HAP-1 (cell line): ENCODE results near the gene RBMS1.

ENCODE experiments used
- DNase-seq, 2 experiments: peaks; one replicate each; pipeline ENCODE4 v3.0.0-alpha.2; 2016 to 2020; ENCODE audit warnings: low spot score in 2 of 2
- H3K27me3 ChIP-seq: fragments of 250-450 bp; sonication (Bioruptor Pico); 2 replicates; pipeline ENCODE4 v1.5.1; 2020; ENCODE audit warnings: low read depth, mild to moderate bottlenecking, moderate library complexity
- H3K36me3 ChIP-seq: fragments of 250-450 bp; sonication (Bioruptor Pico); replicated peaks from 2 replicates; pipeline ENCODE4 v1.5.1; 2020; ENCODE audit warnings: mild to moderate bottlenecking
- H3K4me1 ChIP-seq: fragments of 250-450 bp; sonication (Bioruptor Pico); 2 replicates; pipeline ENCODE4 v1.5.1; 2020; ENCODE audit warnings: mild to moderate bottlenecking
- H3K4me3 ChIP-seq: fragments of 250-450 bp; sonication (Bioruptor Pico); 2 replicates; pipeline ENCODE4 v1.5.1; 2020; ENCODE audit warnings: mild to moderate bottlenecking, moderate library complexity
- H3K9me3 ChIP-seq: fragments of 250-450 bp; sonication (Bioruptor Pico); 2 replicates; pipeline ENCODE4 v1.5.1; 2020; ENCODE audit warnings: mild to moderate bottlenecking, moderate library complexity
- in situ Hi-C: fragments of 300-500 bp; cut with MboI; formaldehyde crosslinking; loops from 3 replicates; pipeline ENCODE4 v1.14.3; 2020; ENCODE audit warnings: low sequenced_read_pairs, inconsistent platforms, mixed read lengths

Gene RBMS1

GRCh38 chr2:160493227-160494028 lies at the start of gene RBMS1:
TSS of gene RBMS1 (minus strand) at chr2:160493807. CDS start at chr2:160493363, 444 bp downstream.
- peak; percentile 49 to 74 for DNase-seq
- Histone ChIP-seq H3K4me3 (peak within 1 kb of the TSS; percentile 70), H3K27me3 (no peaks in the 10 kb centered on the region), H3K36me3 (no peaks in the 10 kb centered on the region), H3K4me1 (peaks cover 20% of the 10 kb centered on the region), H3K9me3 (no peaks in the 10 kb centered on the region; the same call in 1 of the 2 replicates)
- in situ Hi-C loops, result no loop called here

GRCh38 chr2:160541745-160542144 lies 48.1 kb upstream of the RBMS1 start:
- in situ Hi-C loops, result no loop called here
- Histone ChIP-seq H3K9me3 (no peaks in the 10 kb centered on the region), H3K36me3 (no peaks in the 10 kb centered on the region), H3K4me1 (no peaks in the 10 kb centered on the region), H3K4me3 (no peak overlapping the region), H3K27me3 (no peaks in the 10 kb centered on the region)
- peak; percentile 38 to 47 for DNase-seq

GRCh38 chr2:160538559-160539355 lies 45.1 kb upstream of the RBMS1 start:
- no peaks in the 10 kb centered on the region for H3K27me3 ChIP-seq
- no peak for DNase-seq
- H3K4me1 ChIP-seq, result no peaks in the 10 kb centered on the region
- no peaks in the 10 kb centered on the region for H3K9me3 ChIP-seq
- H3K36me3 ChIP-seq, result no peaks in the 10 kb centered on the region
- in situ Hi-C loops, result no loop called here
- no peak overlapping the region for H3K4me3 ChIP-seq

GRCh38 chr2:160538115-160538514 lies 44.5 kb upstream of the RBMS1 start:
- in situ Hi-C loops, result no loop called here
- Histone ChIP-seq H3K4me3 (no peak overlapping the region), H3K9me3 (no peaks in the 10 kb centered on the region), H3K36me3 (no peaks in the 10 kb centered on the region), H3K4me1 (no peaks in the 10 kb centered on the region), H3K27me3 (no peaks in the 10 kb centered on the region)
- DNase-seq, result no peak

- H3K4me3 ChIP-seq, result no peak overlapping the region
- in situ Hi-C loops, result no loop called here
- H3K27me3 ChIP-seq, result no peaks in the 10 kb centered on the region
- no peaks in the 10 kb centered on the region for H3K9me3 ChIP-seq
- H3K36me3 ChIP-seq, result no peaks in the 10 kb centered on the region
- H3K4me1 ChIP-seq, result no peaks in the 10 kb centered on the region
- no peak for DNase-seq
These were observed 41.4 kb upstream of the RBMS1 start for GRCh38 chr2:160534996-160535395.

- Histone ChIP-seq H3K27me3 (no peaks in the 10 kb centered on the region), H3K4me3 (no peak overlapping the region), H3K9me3 (no peaks in the 10 kb centered on the region), H3K4me1 (no peaks in the 10 kb centered on the region), H3K36me3 (no peaks in the 10 kb centered on the region)
- no peak for DNase-seq
- in situ Hi-C loops, result no loop called here
These were observed 40.6 kb upstream of the RBMS1 start for GRCh38 chr2:160534249-160534648.

- no peak overlapping the region for H3K4me3 ChIP-seq
- no peaks in the 10 kb centered on the region for H3K4me1 ChIP-seq
- H3K27me3 ChIP-seq, result no peaks in the 10 kb centered on the region
- no peaks in the 10 kb centered on the region for H3K36me3 ChIP-seq
- no peaks in the 10 kb centered on the region for H3K9me3 ChIP-seq
- in situ Hi-C loops, result no loop called here
- DNase-seq, result no peak
These were observed 39.9 kb upstream of the RBMS1 start for GRCh38 chr2:160533482-160533881.

- H3K4me1 ChIP-seq, result no peaks in the 10 kb centered on the region
- in situ Hi-C loops, result no loop called here
- H3K4me3 ChIP-seq, result no peak overlapping the region
- H3K36me3 ChIP-seq, result no peaks in the 10 kb centered on the region
- no peaks in the 10 kb centered on the region for H3K9me3 ChIP-seq
- H3K27me3 ChIP-seq, result no peaks in the 10 kb centered on the region
- no peak for DNase-seq
These were observed 38.8 kb upstream of the RBMS1 start for GRCh38 chr2:160532388-160532787.

- Histone ChIP-seq H3K4me1 (peaks cover 4% of the 10 kb centered on the region), H3K27me3 (no peaks in the 10 kb centered on the region), H3K4me3 (no peak overlapping the region), H3K9me3 (no peaks in the 10 kb centered on the region), H3K36me3 (no peaks in the 10 kb centered on the region)
- in situ Hi-C loops, result no loop called here
- DNase-seq, result no peak
These were observed 29.5 kb upstream of the RBMS1 start for GRCh38 chr2:160522951-160523710.

- Histone ChIP-seq H3K9me3 (no peaks in the 10 kb centered on the region), H3K36me3 (no peaks in the 10 kb centered on the region), H3K4me3 (no peak overlapping the region), H3K27me3 (no peaks in the 10 kb centered on the region), H3K4me1 (peaks cover 4% of the 10 kb centered on the region)
- no peak for DNase-seq
- in situ Hi-C loops, result no loop called here
These were observed 24.1 kb upstream of the RBMS1 start for GRCh38 chr2:160517731-160518130.

GRCh38 chr2:160516547-160517365 lies 23.1 kb upstream of the RBMS1 start:
- Histone ChIP-seq H3K27me3 (no peaks in the 10 kb centered on the region), H3K36me3 (no peaks in the 10 kb centered on the region), H3K4me1 (no peaks in the 10 kb centered on the region), H3K9me3 (no peaks in the 10 kb centered on the region), H3K4me3 (no peak overlapping the region)
- no peak for DNase-seq
- in situ Hi-C loops, result no loop called here

- Histone ChIP-seq H3K4me3 (no peak overlapping the region), H3K36me3 (no peaks in the 10 kb centered on the region), H3K9me3 (no peaks in the 10 kb centered on the region), H3K27me3 (no peaks in the 10 kb centered on the region), H3K4me1 (peaks cover 3% of the 10 kb centered on the region; the same call in 1 of the 2 replicates)
- no peak for DNase-seq
- in situ Hi-C loops, result no loop called here
These were observed 21.5 kb upstream of the RBMS1 start for GRCh38 chr2:160515120-160515519.

GRCh38 chr2:160513120-160513519 lies 19.5 kb upstream of the RBMS1 start:
- DNase-seq, result no peak
- Histone ChIP-seq H3K4me1 (peaks cover 3% of the 10 kb centered on the region; the same call in 1 of the 2 replicates), H3K36me3 (no peaks in the 10 kb centered on the region), H3K4me3 (no peak overlapping the region), H3K27me3 (no peaks in the 10 kb centered on the region), H3K9me3 (no peaks in the 10 kb centered on the region)
- in situ Hi-C loops, result no loop called here
